ENCODE data around the gene CAMKMT.

- TF ChIP-seq CTCF (conservative IDR thresholded peaks at IDR 0.05 in 1 of 2, IDR thresholded peaks at IDR 0.05 in 1 of 2; ENCODE audit: extremely low read depth in 1 of 2, insufficient read depth in 1 of 2, low read depth in 1 of 2, low read length in 2 of 2) (no peak), EZH2 (IDR thresholded peaks at IDR 0.05; ENCODE audit: borderline replicate concordance, low read length) (no peak)
Measured at GRCh38 chr2:44785433-44785832, 423.7 kb downstream of the CAMKMT start.

Data from mammary epithelial cell (primary cell).